Gastrocnemius medialis (tissue), 4 donors: Measurements from ENCODE around the gene TJP3.

Experiments used
- CTCF ChIP-seq, 5 experiments: fragments of 450-650 bp in 3 of 5; fragments of 200-600 bp in 2 of 5; sonication (generic) in 2 of 5; IDR thresholded peaks in 4 of 5; conservative IDR thresholded peaks in 1 of 5; 1 replicate in 4 of 5; 2 replicates in 1 of 5; pipeline ENCODE4 v1.5.1; 2016 to 2019; ENCODE audit warnings: antibody characterized with exemption in 5 of 5, mild to moderate bottlenecking in 3 of 5, moderate library complexity in 3 of 5
- POLR2A ChIP-seq, 2 donors: fragments of 450-650 bp; IDR thresholded peaks; one replicate each; pipeline ENCODE4 v1.6.1; 2017; ENCODE audit warnings: antibody characterized with exemption in 2 of 2, mild to moderate bottlenecking in 2 of 2, moderate library complexity in 2 of 2

- TF ChIP-seq POLR2A (IDR thresholded peaks at IDR 0.05) (no peak), CTCF (IDR thresholded peaks at IDR 0.05 in 4 of 5, conservative IDR thresholded peaks at IDR 0.05 in 1 of 5) (no peak)
These were observed 13.0 kb upstream of the TJP3 start for GRCh38 chr19:3695124-3695733.
